ES-I3 (cell line): ENCODE measurements around the gene EFCAB6.

Experiments
- H3K36me3 ChIP-seq: 2 replicates; pipeline ENCODE4 v1.6.1; 2013; ENCODE audit warnings: mild to moderate bottlenecking, low read length, control low read depth, moderate library complexity; ENCODE audit not compliant: insufficient read depth
- H3K4me1 ChIP-seq: 2 replicates; pipeline ENCODE4 v1.6.1; 2013; ENCODE audit warnings: mild to moderate bottlenecking, control low read depth, low read length; ENCODE audit not compliant: insufficient read depth
- H3K9ac ChIP-seq: 2 replicates; pipeline ENCODE4 v1.6.1; 2013; ENCODE audit warnings: low read depth, mild to moderate bottlenecking, low read length, moderate library complexity
- H3K9me3 ChIP-seq: 2 replicates; pipeline ENCODE4 v1.6.1; 2013; ENCODE audit warnings: mild to moderate bottlenecking, low read length, moderate library complexity; ENCODE audit not compliant: control insufficient read depth, insufficient read depth

EFCAB6 gene

DNA sequence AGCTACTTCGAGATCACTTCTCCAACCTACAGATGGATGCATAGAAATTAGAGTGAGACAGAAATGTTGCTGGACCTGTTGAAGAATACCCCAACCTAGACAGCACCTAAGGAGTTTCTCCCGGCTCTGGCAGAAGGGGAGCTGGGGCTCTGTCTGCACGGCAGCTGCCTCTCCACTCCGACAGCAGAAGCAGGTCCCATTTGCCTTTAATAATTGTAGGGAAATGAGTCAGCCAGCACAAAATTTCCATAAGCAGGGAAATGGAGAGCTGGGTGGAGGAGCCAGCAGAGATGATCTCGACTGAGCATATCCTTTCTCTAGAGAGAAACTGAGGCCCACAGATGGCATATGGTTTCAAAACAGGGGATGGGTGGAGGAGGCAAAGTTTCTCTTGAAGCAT is 80.1 kb downstream of the EFCAB6 start:
- Histone ChIP-seq H3K9ac (no peak overlapping the region), H3K36me3 (no peaks in the 10 kb centered on the region), H3K4me1 (peaks cover 4% of the 10 kb centered on the region; the same call in 1 of the 2 replicates), H3K9me3 (no peaks in the 10 kb centered on the region)

DNA sequence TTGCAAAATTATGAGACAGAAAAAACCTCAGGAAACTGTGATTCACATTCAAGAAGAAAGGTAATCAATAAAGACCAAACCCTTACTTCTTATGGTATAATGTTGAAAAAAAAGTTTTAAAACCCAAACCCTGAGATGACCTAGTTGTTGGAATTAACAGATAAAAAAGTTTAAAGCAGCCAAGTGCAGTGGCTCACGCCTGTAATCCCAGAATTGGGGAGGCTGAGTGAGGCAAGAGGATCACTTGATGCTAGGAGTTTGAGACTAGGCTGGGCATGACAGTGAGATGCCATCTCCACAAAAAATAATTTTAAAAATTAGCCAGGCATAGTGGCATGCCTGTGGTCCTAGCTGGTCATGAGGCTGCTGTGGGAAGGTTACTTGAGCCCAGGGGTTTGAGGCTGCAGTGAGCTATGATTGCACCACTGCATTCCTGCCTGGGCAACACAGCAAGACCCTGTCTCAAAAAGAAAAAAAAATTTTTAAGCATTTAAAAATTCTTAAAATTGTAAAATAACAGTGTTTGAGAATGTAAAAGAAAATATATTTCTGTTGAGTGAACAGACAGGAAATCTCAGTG is 85.1 kb downstream of the EFCAB6 start:
- Histone ChIP-seq H3K4me1 (peaks cover 12% of the 10 kb centered on the region), H3K9ac (no peak overlapping the region), H3K9me3 (no peaks in the 10 kb centered on the region), H3K36me3 (no peaks in the 10 kb centered on the region)

- Histone ChIP-seq H3K4me1 (peaks cover 12% of the 10 kb centered on the region), H3K36me3 (no peaks in the 10 kb centered on the region), H3K9me3 (no peaks in the 10 kb centered on the region), H3K9ac (no peak overlapping the region)
These were observed 85.8 kb downstream of the EFCAB6 start for GRCh38 chr22:43726322-43726721.

- no peaks in the 10 kb centered on the region for H3K9me3 ChIP-seq
- H3K36me3 ChIP-seq: no peaks in the 10 kb centered on the region
- peaks cover 12% of the 10 kb centered on the region for H3K4me1 ChIP-seq
- H3K9ac ChIP-seq: no peak overlapping the region
These were observed 88.3 kb downstream of the EFCAB6 start for GRCh38 chr22:43723816-43724215.

- Histone ChIP-seq H3K4me1 (peaks cover 12% of the 10 kb centered on the region), H3K9me3 (no peaks in the 10 kb centered on the region), H3K36me3 (no peaks in the 10 kb centered on the region), H3K9ac (no peak overlapping the region)
These were observed 89.7 kb downstream of the EFCAB6 start for GRCh38 chr22:43722444-43722843.

- no peak overlapping the region for H3K9ac ChIP-seq
- H3K36me3 ChIP-seq: no peaks in the 10 kb centered on the region
- peaks cover 7% of the 10 kb centered on the region for H3K4me1 ChIP-seq
- H3K9me3 ChIP-seq: no peaks in the 10 kb centered on the region
These were observed 91.4 kb downstream of the EFCAB6 start for GRCh38 chr22:43720716-43721115.

GRCh38 chr22:43714104-43714503 is 98.0 kb downstream of the EFCAB6 start:
- Histone ChIP-seq H3K36me3 (no peaks in the 10 kb centered on the region), H3K4me1 (no peaks in the 10 kb centered on the region), H3K9ac (no peak overlapping the region), H3K9me3 (no peaks in the 10 kb centered on the region; the same call in 1 of the 2 replicates)

DNA sequence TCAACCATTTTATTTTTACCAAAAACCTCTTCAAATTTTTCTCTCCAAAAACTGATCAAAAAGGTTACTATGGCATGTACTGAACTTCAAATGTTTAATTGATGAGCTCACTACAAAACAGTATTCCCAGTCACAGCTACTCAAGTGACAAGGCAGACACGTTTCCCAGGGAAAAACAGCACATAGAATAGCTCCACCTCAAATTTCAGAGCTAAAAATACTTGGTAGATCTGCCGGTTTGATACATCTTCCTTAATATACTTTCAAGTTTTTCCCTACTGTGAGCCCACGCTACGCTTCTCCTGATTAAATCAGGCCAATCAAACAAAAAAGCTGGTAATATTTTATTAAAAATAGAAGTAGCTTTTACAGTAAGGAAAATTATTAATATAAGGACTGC is 100.4 kb downstream of the EFCAB6 start:
- H3K9me3 ChIP-seq: no peaks in the 10 kb centered on the region; the same call in 1 of the 2 replicates
- peaks cover 11% of the 10 kb centered on the region for H3K4me1 ChIP-seq
- no peaks in the 10 kb centered on the region for H3K36me3 ChIP-seq

GRCh38 chr22:43707648-43708047 is 104.5 kb downstream of the EFCAB6 start:
- Histone ChIP-seq H3K9ac (no peak overlapping the region), H3K9me3 (peaks cover 11% of the 10 kb centered on the region; the same call in 1 of the 2 replicates), H3K4me1 (peaks cover 14% of the 10 kb centered on the region), H3K36me3 (no peaks in the 10 kb centered on the region)

More for the DNA sequence above, 100.4 kb downstream of the EFCAB6 start:
- no peak overlapping the region for H3K9ac ChIP-seq

DNA sequence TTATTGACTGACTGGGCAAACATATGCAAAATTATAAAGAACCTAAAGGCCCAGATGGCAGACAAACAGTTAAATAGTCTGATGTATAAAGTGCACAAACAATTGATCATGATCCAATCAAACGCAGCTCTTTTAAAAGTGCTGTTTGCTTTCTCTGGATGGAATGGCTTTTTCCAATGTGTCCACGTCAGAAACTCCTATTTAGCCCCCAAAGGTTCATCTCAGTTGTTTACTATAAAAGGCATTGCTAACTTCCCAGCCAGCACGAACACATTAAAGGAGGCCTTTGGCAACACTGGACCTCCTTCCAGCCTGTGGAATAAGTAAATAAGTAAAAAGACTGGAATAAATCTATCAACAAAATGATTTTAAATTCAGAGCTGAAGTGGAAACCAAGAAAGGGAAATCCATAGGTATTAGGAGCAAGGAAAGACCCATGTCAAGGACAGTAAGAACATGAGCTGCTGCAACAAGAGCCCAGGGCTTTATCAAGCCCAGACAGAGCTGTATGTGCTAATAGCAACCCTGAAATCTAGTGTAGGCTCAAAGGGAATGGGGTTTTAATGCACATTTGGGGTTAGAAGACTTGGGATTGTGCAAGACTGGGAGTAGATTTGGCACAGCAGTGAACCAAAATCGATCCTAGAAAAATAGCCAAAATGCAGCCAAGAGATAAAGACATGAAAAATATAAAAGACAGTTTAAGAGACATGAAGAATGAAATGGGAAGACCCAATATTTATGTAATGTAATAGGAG is 105.4 kb downstream of the EFCAB6 start:
- H3K9ac ChIP-seq: no peak overlapping the region
- H3K36me3 ChIP-seq: no peaks in the 10 kb centered on the region
- peaks cover 11% of the 10 kb centered on the region; the same call in 1 of the 2 replicates for H3K9me3 ChIP-seq
- H3K4me1 ChIP-seq: peaks cover 14% of the 10 kb centered on the region

DNA sequence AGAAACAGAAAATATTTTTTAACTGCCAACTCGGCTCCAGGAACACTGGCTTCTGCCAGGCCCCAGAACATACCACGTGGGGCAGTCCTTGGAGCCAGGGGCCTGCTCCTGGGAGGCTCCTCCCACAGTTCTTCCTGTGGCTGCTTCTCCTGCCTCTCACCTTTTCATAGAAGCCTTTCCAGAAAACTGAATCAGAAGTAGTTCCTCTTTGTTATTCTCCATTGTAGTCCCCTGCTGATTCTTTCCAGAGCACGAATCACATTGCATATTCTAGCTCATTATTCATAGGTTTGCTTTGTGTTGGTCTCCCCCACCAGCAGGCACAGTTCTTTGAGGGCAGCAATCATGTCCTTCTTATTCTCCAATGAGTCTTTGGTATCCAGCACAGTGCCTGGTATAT is 106.0 kb downstream of the EFCAB6 start:
- Histone ChIP-seq H3K9ac (no peak overlapping the region), H3K4me1 (peaks cover 14% of the 10 kb centered on the region), H3K36me3 (no peaks in the 10 kb centered on the region), H3K9me3 (peaks cover 11% of the 10 kb centered on the region; the same call in 1 of the 2 replicates)

GRCh38 chr22:43704051-43704450 is 108.1 kb downstream of the EFCAB6 start:
- Histone ChIP-seq H3K36me3 (no peaks in the 10 kb centered on the region), H3K9ac (no peak overlapping the region), H3K9me3 (peaks cover 11% of the 10 kb centered on the region; the same call in 1 of the 2 replicates), H3K4me1 (peaks cover 14% of the 10 kb centered on the region)

DNA sequence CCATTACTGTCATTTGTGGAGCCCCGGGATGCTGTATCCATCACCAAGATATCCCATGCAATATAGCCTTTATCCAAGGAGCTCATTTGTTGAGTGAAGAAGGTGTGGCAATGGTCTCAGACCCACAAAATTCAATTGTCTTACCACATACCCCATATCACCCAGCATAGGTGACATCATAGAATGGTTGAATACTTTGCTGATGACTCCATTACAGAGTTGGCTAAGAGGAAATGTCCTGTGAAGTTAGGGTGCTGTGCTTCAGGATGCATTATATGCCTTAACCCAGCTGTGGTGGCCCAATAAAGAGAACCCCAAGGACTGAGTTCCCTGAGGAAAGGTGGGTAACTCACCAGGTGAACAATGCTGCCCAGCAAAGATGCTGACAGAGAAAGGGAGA is 113.7 kb downstream of the EFCAB6 start:
- Histone ChIP-seq H3K36me3 (no peaks in the 10 kb centered on the region), H3K9ac (no peak overlapping the region), H3K4me1 (no peaks in the 10 kb centered on the region), H3K9me3 (no peaks in the 10 kb centered on the region)

DNA sequence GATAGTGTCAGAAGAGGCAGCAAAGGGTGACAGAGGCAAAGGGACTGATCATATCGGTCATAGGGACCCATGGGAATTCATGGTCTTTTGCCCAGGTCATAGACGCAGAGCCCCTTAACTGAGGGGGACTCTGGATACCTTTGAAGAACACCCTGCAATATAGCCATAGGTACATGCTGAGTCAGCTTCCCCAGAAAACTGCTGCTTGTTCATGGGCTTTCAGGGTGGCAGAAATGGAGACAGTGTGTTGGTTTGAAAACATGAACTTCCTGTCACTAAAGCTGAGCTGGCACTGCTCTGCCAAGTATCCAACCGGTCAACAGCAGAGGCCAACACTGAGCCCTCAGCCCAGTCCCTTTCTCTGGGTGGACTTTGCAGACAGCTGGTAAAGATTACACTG is 114.2 kb downstream of the EFCAB6 start:
- Histone ChIP-seq H3K36me3 (no peaks in the 10 kb centered on the region), H3K4me1 (no peaks in the 10 kb centered on the region), H3K9me3 (no peaks in the 10 kb centered on the region), H3K9ac (no peak overlapping the region)

DNA sequence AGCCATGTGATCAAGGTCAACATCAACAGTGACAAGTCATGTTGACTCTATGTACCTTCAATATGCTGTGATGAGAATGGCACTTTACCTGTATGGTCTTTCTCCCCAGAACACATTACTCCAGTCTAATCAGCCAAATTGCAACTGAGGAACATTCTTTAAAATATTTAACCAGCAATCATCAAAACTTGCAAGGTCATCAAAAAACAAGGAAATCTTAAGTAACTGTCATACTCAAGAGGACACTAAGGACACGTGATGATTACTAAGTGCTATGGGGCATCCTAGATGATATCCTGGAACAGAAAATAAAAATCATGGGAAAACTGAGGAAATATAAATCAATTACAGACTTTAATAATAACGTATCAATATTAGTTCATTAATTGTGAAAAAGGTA is 118.9 kb downstream of the EFCAB6 start:
- no peaks in the 10 kb centered on the region for H3K36me3 ChIP-seq
- no peaks in the 10 kb centered on the region for H3K9me3 ChIP-seq
- no peak overlapping the region for H3K9ac ChIP-seq
- no peaks in the 10 kb centered on the region for H3K4me1 ChIP-seq
